ENCODE results near the gene OR11H7. TPM values are rescaled to one million over a fixed set of nuclear protein-coding genes. Genes with fewer than 3 reads are reported as not detected.

The OR11H7 gene
- total and polyA plus RNA-seq, 9 of the 15 experiments (the other 6 are each of a cell fraction or from before 2014, with no cell fraction given): not detected

DNA sequence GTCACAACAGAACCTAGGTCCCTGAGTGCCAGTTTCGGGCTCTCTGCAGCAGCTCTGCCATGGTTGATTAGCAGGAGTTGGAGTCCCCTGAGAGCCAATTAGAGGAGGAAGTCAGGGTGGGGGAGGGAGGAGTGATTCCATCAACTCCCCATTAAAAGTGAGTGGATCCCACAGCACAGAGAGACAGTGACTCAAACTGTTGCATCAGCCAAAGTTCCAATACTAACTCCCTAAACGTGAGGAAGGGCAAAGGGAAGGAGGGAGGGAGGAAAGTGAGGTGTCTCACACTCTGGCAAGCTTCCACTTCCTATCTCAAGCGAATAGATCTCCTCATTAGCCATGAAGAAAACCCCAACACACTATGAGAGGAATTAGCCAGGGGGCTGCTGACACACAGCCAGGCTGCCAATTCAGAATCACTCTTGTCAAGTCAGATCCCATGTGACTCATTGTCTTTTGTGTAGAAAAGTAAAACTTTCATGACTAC lies 33.9 kb downstream of the OR11H7 start (continued):
- TF ChIP-seq RBBP5 (IDR thresholded peaks at IDR 0.05; ENCODE audit: borderline replicate concordance, insufficient read depth, low read length, poor library complexity, severe bottlenecking): no peak
- no peak for TF ChIP-seq ILF3 (IDR thresholded peaks at IDR 0.05; ENCODE audit: borderline replicate concordance)
- TF ChIP-seq, protein P1, sequence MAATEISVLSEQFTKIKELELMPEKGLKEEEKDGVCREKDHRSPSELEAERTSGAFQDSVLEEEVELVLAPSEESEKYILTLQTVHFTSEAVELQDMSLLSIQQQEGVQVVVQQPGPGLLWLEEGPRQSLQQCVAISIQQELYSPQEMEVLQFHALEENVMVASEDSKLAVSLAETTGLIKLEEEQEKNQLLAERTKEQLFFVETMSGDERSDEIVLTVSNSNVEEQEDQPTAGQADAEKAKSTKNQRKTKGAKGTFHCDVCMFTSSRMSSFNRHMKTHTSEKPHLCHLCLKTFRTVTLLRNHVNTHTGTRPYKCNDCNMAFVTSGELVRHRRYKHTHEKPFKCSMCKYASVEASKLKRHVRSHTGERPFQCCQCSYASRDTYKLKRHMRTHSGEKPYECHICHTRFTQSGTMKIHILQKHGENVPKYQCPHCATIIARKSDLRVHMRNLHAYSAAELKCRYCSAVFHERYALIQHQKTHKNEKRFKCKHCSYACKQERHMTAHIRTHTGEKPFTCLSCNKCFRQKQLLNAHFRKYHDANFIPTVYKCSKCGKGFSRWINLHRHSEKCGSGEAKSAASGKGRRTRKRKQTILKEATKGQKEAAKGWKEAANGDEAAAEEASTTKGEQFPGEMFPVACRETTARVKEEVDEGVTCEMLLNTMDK (IDR thresholded peaks at IDR 0.05; ENCODE audit: borderline replicate concordance, insufficient read depth, low read depth, low read length, poor library complexity, severe bottlenecking): no peak
- TF ChIP-seq SAP30 (IDR thresholded peaks at IDR 0.05; ENCODE audit: borderline replicate concordance, insufficient read depth, low read depth, low read length, poor library complexity, severe bottlenecking): no peak
- TF ChIP-seq CBX2 (IDR thresholded peaks at IDR 0.05; ENCODE audit: insufficient read depth, low read length, poor library complexity, severe bottlenecking): no peak
- TF ChIP-seq, protein P2, sequence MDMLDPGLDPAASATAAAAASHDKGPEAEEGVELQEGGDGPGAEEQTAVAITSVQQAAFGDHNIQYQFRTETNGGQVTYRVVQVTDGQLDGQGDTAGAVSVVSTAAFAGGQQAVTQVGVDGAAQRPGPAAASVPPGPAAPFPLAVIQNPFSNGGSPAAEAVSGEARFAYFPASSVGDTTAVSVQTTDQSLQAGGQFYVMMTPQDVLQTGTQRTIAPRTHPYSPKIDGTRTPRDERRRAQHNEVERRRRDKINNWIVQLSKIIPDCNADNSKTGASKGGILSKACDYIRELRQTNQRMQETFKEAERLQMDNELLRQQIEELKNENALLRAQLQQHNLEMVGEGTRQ (CRISPR knock-in tag; IDR thresholded peaks at IDR 0.05): no peak
- no peak for TF ChIP-seq TBP (optimal IDR thresholded peaks at IDR 0.05; ENCODE audit: low read depth, low read length)
- TF ChIP-seq SRF (CRISPR knock-in tag; IDR thresholded peaks at IDR 0.05): no peak
- TF ChIP-seq, protein P3, sequence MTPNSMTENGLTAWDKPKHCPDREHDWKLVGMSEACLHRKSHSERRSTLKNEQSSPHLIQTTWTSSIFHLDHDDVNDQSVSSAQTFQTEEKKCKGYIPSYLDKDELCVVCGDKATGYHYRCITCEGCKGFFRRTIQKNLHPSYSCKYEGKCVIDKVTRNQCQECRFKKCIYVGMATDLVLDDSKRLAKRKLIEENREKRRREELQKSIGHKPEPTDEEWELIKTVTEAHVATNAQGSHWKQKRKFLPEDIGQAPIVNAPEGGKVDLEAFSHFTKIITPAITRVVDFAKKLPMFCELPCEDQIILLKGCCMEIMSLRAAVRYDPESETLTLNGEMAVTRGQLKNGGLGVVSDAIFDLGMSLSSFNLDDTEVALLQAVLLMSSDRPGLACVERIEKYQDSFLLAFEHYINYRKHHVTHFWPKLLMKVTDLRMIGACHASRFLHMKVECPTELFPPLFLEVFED (CRISPR knock-in tag; conservative IDR thresholded peaks at IDR 0.05): no peak
- TF ChIP-seq CBX3 (IDR thresholded peaks at IDR 0.05; ENCODE audit: borderline replicate concordance in 1 of 2, low read length in 2 of 2): no peak
- no peak for TF ChIP-seq U2AF2 (optimal IDR thresholded peaks at IDR 0.05; ENCODE audit: low read depth, low read length)
- no peak for TF ChIP-seq ZNF76 (CRISPR knock-in tag; IDR thresholded peaks at IDR 0.05; ENCODE audit: borderline replicate concordance)
- TF ChIP-seq SMAD4 (CRISPR knock-in tag; conservative IDR thresholded peaks at IDR 0.05): peak; percentile 48; the same call in 1 of the 2 replicates
- TF ChIP-seq LEF1 (IDR thresholded peaks at IDR 0.05): peak; percentile 27; the same call in 1 of the 2 replicates
- no peak for TF ChIP-seq ZC3H4 (CRISPR knock-in tag; IDR thresholded peaks at IDR 0.05; ENCODE audit: borderline replicate concordance)
- TF ChIP-seq TRIM28 (IDR thresholded peaks at IDR 0.05): no peak
- TF ChIP-seq, protein P4, sequence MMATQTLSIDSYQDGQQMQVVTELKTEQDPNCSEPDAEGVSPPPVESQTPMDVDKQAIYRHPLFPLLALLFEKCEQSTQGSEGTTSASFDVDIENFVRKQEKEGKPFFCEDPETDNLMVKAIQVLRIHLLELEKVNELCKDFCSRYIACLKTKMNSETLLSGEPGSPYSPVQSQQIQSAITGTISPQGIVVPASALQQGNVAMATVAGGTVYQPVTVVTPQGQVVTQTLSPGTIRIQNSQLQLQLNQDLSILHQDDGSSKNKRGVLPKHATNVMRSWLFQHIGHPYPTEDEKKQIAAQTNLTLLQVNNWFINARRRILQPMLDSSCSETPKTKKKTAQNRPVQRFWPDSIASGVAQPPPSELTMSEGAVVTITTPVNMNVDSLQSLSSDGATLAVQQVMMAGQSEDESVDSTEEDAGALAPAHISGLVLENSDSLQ (IDR thresholded peaks at IDR 0.05): 0 out of 2 replicates have a peak, but pooled peaks have one; percentile 3
- TF ChIP-seq PTTG1 (tag; IDR thresholded peaks at IDR 0.05; ENCODE audit: low read depth): no peak
- TF ChIP-seq MIER1 (IDR thresholded peaks at IDR 0.05; ENCODE audit: low read depth): no peak
- TF ChIP-seq SMAD1 (IDR thresholded peaks at IDR 0.05; ENCODE audit: low read depth, low read length, partially characterized antibody): no peak
- TF ChIP-seq PHF20 (IDR thresholded peaks at IDR 0.05; ENCODE audit: partially characterized antibody): no peak
- no peak for TF ChIP-seq ZFP30 (CRISPR knock-in tag; IDR thresholded peaks at IDR 0.05; ENCODE audit: borderline replicate concordance)
- TF ChIP-seq ATF7 (IDR thresholded peaks at IDR 0.05): peak; percentile 65
